ENCODE measurements around the gene LUC7L3.

Gene LUC7L3

GRCh38 chr17:50731575-50732460, 12.4 kb downstream of the LUC7L3 start:
- 0 out of 2 replicates have a peak overlapping the region, but pooled peaks have one; percentile 4 for H3K27ac ChIP-seq
- TF ChIP-seq, protein P1, sequence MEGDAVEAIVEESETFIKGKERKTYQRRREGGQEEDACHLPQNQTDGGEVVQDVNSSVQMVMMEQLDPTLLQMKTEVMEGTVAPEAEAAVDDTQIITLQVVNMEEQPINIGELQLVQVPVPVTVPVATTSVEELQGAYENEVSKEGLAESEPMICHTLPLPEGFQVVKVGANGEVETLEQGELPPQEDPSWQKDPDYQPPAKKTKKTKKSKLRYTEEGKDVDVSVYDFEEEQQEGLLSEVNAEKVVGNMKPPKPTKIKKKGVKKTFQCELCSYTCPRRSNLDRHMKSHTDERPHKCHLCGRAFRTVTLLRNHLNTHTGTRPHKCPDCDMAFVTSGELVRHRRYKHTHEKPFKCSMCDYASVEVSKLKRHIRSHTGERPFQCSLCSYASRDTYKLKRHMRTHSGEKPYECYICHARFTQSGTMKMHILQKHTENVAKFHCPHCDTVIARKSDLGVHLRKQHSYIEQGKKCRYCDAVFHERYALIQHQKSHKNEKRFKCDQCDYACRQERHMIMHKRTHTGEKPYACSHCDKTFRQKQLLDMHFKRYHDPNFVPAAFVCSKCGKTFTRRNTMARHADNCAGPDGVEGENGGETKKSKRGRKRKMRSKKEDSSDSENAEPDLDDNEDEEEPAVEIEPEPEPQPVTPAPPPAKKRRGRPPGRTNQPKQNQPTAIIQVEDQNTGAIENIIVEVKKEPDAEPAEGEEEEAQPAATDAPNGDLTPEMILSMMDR (conservative IDR thresholded peaks at IDR 0.05), result no peak

DNA sequence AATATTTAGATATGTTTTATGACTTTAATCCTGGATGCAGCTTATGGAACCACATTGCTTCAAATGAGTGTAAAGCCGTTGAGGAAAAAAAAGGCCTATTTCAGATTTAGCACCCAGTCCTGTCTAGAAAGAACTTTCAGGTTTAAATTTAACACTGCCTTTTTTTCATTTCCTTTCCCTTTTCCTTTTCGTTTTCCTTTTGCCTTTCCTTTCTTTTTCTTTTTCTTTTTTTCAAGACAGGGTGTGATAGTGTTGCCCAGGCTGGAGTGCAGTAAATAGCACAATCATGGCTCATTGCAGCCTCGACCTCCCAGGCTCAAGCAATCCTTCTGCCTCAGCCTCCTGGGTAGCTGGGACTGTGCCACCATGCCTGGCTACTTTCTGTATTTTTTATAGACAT, 15.9 kb downstream of the LUC7L3 start:
- H3K27ac ChIP-seq, result no peak overlapping the region
- TF ChIP-seq, protein P1 (conservative IDR thresholded peaks at IDR 0.05), result no peak

DNA sequence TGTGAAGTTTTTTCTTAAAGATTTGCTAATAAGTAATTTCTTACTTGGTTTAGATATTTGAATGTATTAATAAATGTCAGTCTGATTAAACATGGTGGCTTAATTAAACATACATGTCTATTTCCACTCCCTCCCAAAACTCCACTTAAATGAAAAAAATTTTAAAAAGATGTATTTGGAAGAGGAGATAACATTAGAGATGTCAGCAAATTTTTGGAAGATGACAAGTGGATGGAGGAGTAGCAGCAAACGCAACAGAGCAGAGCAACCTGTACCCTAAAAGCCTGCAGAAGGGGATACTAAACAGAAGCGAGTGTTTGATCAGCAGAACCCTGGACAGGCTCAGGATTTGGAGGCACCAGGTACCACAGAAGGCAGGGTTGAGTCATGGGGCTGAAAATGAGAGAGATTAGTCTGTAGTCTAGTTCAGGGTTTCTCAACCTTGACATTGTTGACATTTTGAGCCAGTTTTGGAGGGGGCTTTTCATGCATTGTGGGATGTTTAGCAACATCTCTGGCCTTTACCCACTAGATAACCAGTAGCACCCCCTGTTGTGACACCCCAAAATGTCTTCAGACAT, 17.8 kb downstream of the LUC7L3 start:
- TF ChIP-seq, protein P1 (conservative IDR thresholded peaks at IDR 0.05), result no peak
- H3K27ac ChIP-seq, result no peak overlapping the region

DNA sequence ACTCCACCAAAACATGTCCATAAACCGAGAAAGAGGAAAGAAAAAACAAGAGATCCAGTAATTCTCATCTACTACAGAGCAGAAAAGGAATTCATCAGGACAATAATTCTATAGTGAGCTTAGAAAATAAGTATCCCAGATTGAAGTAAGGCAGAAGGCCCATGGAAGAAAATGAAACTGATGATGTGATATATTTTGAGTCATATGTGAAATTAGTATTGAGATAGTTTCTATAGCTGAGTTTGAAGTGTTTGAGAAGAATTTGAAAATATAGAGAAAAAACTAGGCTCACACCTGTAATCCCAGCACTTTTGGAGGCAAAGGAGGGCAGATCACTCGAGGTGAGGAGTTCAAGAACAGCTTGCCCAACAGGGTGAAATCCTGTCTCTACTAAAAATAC, 19.7 kb downstream of the LUC7L3 start:
- TF ChIP-seq, protein P1 (conservative IDR thresholded peaks at IDR 0.05), result no peak
- H3K27ac ChIP-seq, result no peak overlapping the region

GRCh38 chr17:50745631-50746030, 26.2 kb downstream of the LUC7L3 start:
- TF ChIP-seq, protein P1 (conservative IDR thresholded peaks at IDR 0.05), result no peak
- no peak overlapping the region for H3K27ac ChIP-seq

DNA sequence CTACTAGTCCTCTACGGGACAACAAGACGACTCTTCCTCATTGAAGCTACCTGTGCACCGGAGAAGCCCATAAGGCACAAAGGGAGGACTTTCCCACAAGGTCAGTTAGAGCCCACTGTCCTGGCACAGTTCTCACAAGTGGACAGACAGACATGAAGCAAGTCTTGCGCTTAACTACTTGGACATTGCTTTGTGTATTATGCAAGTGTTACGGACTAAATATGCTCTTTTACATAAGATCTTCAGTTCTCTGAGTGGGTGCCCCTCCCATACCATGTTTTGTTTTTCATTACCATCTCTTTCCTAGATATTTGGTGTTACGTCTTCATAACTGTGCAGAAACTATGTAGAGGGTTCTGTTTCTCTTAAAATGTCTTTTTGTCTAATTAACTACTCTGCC, 29.8 kb downstream of the LUC7L3 start:
- TF ChIP-seq, protein P1 (conservative IDR thresholded peaks at IDR 0.05), result no peak
- no peak overlapping the region for H3K27ac ChIP-seq

DNA sequence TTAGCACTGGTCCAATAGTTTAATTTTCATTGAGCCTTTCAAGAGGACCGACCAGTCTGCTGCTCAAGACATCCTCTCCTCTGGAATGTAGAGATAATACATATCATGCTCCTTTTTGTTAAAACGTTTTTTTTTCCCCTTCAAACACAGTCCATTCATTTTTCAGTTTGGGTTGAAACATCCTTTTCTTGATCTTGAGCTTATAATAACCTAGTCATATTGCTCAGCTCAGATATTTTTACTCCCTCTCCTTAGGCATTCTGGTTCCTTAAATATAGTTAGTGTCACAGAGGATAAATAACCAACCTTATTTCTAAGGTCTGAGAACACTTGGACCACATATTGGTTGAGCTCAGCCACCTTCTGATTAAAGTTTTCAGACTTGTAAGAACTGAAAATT, 35.1 kb downstream of the LUC7L3 start:
- TF ChIP-seq, protein P1 (conservative IDR thresholded peaks at IDR 0.05), result no peak
- H3K27ac ChIP-seq, result no peak overlapping the region
